Fibroblast of lung (primary cell): ENCODE measurements around the gene TRIM37.

Source experiments
- CTCF ChIP-seq, 2 donors: IDR thresholded peaks in 1 of 2; conservative IDR thresholded peaks in 1 of 2; 1 replicate in 1 of 2; 2 replicates in 1 of 2; pipeline ENCODE4 v1.5.1; 2011 to 2012; ENCODE audit warnings: low read length in 2 of 2, control low read depth in 1 of 2, inconsistent platforms in 1 of 2, low read depth in 1 of 2, mild to moderate bottlenecking in 1 of 2
- EZH2 ChIP-seq: IDR thresholded peaks from 2 replicates; pipeline ENCODE4 v1.5.1; 2012; ENCODE audit warnings: low read length, control low read depth, mild to moderate bottlenecking; ENCODE audit errors: missing control alignments

- TF ChIP-seq EZH2 (no peak), CTCF (conservative IDR thresholded peaks at IDR 0.05 in 1 of 2, IDR thresholded peaks at IDR 0.05 in 1 of 2; ENCODE audit: low read depth in 1 of 2, low read length in 2 of 2) (no peak)
These were observed 104.6 kb downstream of the TRIM37 start for GRCh38 chr17:59002126-59002525.
